Measurements from ENCODE around the gene SLC2A1. TPM values are rescaled to one million over a fixed set of nuclear protein-coding genes. Genes with fewer than 3 reads are reported as not detected.

Gene SLC2A1
- total RNA-seq, 5 donors from 2014 or later (not counting 1 experiment from before 2014, with no cell fraction given), result 72.0 to 91.7 (median 83.9) TPM

- WGBS (ENCODE audit: insufficient coverage), result 31% methylated on average over 6 of the region's 7 CpGs
- Histone ChIP-seq H3K36me3 (ENCODE audit: control insufficient read depth in 2 of 2, extremely low read depth in 1 of 2, insufficient read depth in 1 of 2, low read length in 1 of 2) (peaks cover 8 to 54% of the 10 kb centered on the region in 2 donors), H3K4me3 (ENCODE audit: control insufficient read depth in 1 of 2, extremely low read depth in 1 of 2, low read length in 1 of 2) (no peak overlapping the region), H3K9me3 (no peaks in the 10 kb centered on the region), H3K27ac (ENCODE audit: low read length) (peak overlapping the region; percentile 83), H3K27me3 (replicated peaks in 1 of 2; ENCODE audit: control insufficient read depth in 2 of 2, extremely low read depth in 1 of 2, insufficient read depth in 2 of 2, low read length in 1 of 2) (no peaks in the 10 kb centered on the region), H3K4me1 (ENCODE audit: control insufficient read depth in 1 of 2, extremely low read depth in 1 of 2, insufficient read depth in 2 of 2, low read length in 2 of 2) (peaks cover 33 to 99% of the 10 kb centered on the region in 2 experiments)
- peak overlapping the region; percentile 94 to 97 for H3K27ac Mint-ChIP-seq
- POLR2A ChIA-PET, result interaction anchor here (0.6 to 1.3 kb wide), 3 partner anchors 7 to 116 kb away, joined by 3 to 11 read pairs (median 3); no protein-coding TSS in a partner anchor
- CTCF ChIA-PET, result interaction anchor here in 1 of 2 donors (0.9 to 1.8 kb wide), 3 partner anchors 14 to 137 kb away, joined by 3 to 8 read pairs (median 4); no protein-coding TSS in a partner anchor
- H3K9me3 Mint-ChIP-seq, result no peaks in the 10 kb centered on the region
- H3K36me3 Mint-ChIP-seq, result peaks cover 48% of the 10 kb centered on the region
- no peaks in the 10 kb centered on the region for H3K27me3 Mint-ChIP-seq
- DNase-seq (peak in 9 of 35 experiments; percentile 21 to 65 (median 37)), ATAC-seq (replicated peaks in 1 of 4) (peak in 1 of 4 experiments; percentile 28)
- peaks cover 97 to 100% (median 98%) of the 10 kb centered on the region in 3 donors for H3K4me1 Mint-ChIP-seq
- peak overlapping the region; percentile 13 to 85 (median 14) for H3K4me3 Mint-ChIP-seq
These were observed 22.2 kb downstream of the SLC2A1 start for GRCh38 chr1:42936309-42937078.

- H3K4me1 ChIP-seq (ENCODE audit: control insufficient read depth in 1 of 2, extremely low read depth in 1 of 2, insufficient read depth in 2 of 2, low read length in 2 of 2), result peaks cover 37 to 99% of the 10 kb centered on the region in 2 experiments
- no peaks in the 10 kb centered on the region for H3K9me3 ChIP-seq
- no peak overlapping the region for H3K4me3 ChIP-seq (ENCODE audit: control insufficient read depth in 1 of 2, extremely low read depth in 1 of 2, low read length in 1 of 2)
- H3K27me3 ChIP-seq (replicated peaks in 1 of 2; ENCODE audit: control insufficient read depth in 2 of 2, extremely low read depth in 1 of 2, insufficient read depth in 2 of 2, low read length in 1 of 2), result no peaks in the 10 kb centered on the region
- H3K27ac ChIP-seq (ENCODE audit: low read length), result peak overlapping the region; percentile 83
- WGBS (ENCODE audit: insufficient coverage), result no CpG with 5 or more reads among the region's 5 CpGs
- H3K4me3 Mint-ChIP-seq, result peak overlapping the region in 1 of 3 donors; percentile 85
- no peaks in the 10 kb centered on the region for H3K9me3 Mint-ChIP-seq
- ChIA-PET CTCF (interaction anchor here in 1 of 2 donors (0.9 to 1.8 kb wide), 2 partner anchors 13 to 138 kb away, joined by 3 to 8 read pairs; no protein-coding TSS in a partner anchor), POLR2A (interaction anchor here in 1 of 2 donors (0.6 to 1.3 kb wide), 2 partner anchors 8 to 197 kb away, joined by 3 read pairs; no protein-coding TSS in a partner anchor)
- DNase-seq (no peak), ATAC-seq (replicated peaks in 1 of 4) (no peak)
- no peaks in the 10 kb centered on the region for H3K27me3 Mint-ChIP-seq
- H3K36me3 Mint-ChIP-seq, result peaks cover 46% of the 10 kb centered on the region
- H3K4me1 Mint-ChIP-seq, result peaks cover 97 to 100% (median 98%) of the 10 kb centered on the region in 3 donors
- peaks cover 8 to 49% of the 10 kb centered on the region in 2 donors for H3K36me3 ChIP-seq (ENCODE audit: control insufficient read depth in 2 of 2, extremely low read depth in 1 of 2, insufficient read depth in 1 of 2, low read length in 1 of 2)
- peak overlapping the region; percentile 94 to 97 for H3K27ac Mint-ChIP-seq
These were observed 22.7 kb downstream of the SLC2A1 start for GRCh38 chr1:42935971-42936308.

GRCh38 chr1:42935313-42935895, 23.3 kb downstream of the SLC2A1 start:
- H3K4me1 ChIP-seq (ENCODE audit: control insufficient read depth in 1 of 2, extremely low read depth in 1 of 2, insufficient read depth in 2 of 2, low read length in 2 of 2), result peaks cover 41 to 99% of the 10 kb centered on the region in 2 experiments
- ATAC-seq (replicated peaks in 1 of 4) (no peak), DNase-seq (peak in 4 of 35 experiments; percentile 30 to 50 (median 44))
- no peaks in the 10 kb centered on the region for H3K27me3 Mint-ChIP-seq
- peaks cover 8 to 49% of the 10 kb centered on the region in 2 donors for H3K36me3 ChIP-seq (ENCODE audit: control insufficient read depth in 2 of 2, extremely low read depth in 1 of 2, insufficient read depth in 1 of 2, low read length in 1 of 2)
- H3K9me3 Mint-ChIP-seq, result no peaks in the 10 kb centered on the region
- no peak overlapping the region for H3K4me3 ChIP-seq (ENCODE audit: control insufficient read depth in 1 of 2, extremely low read depth in 1 of 2, low read length in 1 of 2)
- H3K27me3 ChIP-seq (replicated peaks in 1 of 2; ENCODE audit: control insufficient read depth in 2 of 2, extremely low read depth in 1 of 2, insufficient read depth in 2 of 2, low read length in 1 of 2), result no peaks in the 10 kb centered on the region
- H3K4me3 Mint-ChIP-seq, result peak overlapping the region in 1 of 3 donors; percentile 85
- peaks cover 98 to 99% (median 99%) of the 10 kb centered on the region in 3 donors for H3K4me1 Mint-ChIP-seq
- 90% methylated on average over 2 of the region's 8 CpGs for WGBS (ENCODE audit: insufficient coverage)
- no peaks in the 10 kb centered on the region for H3K9me3 ChIP-seq
- ChIA-PET POLR2A (interaction anchor here in 1 of 2 donors (0.6 to 1.3 kb wide), 2 partner anchors 9 to 196 kb away, joined by 3 read pairs; no protein-coding TSS in a partner anchor), CTCF (interaction anchor here in 1 of 2 donors (0.9 to 1.8 kb wide), 2 partner anchors 13 to 138 kb away, joined by 3 to 8 read pairs; no protein-coding TSS in a partner anchor)
- peak overlapping the region; percentile 83 for H3K27ac ChIP-seq (ENCODE audit: low read length)
- peaks cover 43% of the 10 kb centered on the region for H3K36me3 Mint-ChIP-seq
- H3K27ac Mint-ChIP-seq, result peak overlapping the region; percentile 94 to 97

GRCh38 chr1:42934541-42935312, 23.9 kb downstream of the SLC2A1 start:
- 82% methylated on average over 10 of the region's 20 CpGs for WGBS (ENCODE audit: insufficient coverage)
- ChIA-PET CTCF (interaction anchor here in 1 of 2 donors (0.6 to 1.8 kb wide), 3 partner anchors 12 to 139 kb away, joined by 3 to 8 read pairs (median 3); no protein-coding TSS in a partner anchor), POLR2A (interaction anchor here in 1 of 2 donors (1.3 kb wide), 1 partner anchor 9 kb away, joined by 3 read pairs; no protein-coding TSS in a partner anchor)
- H3K9me3 ChIP-seq, result no peaks in the 10 kb centered on the region
- Mint-ChIP-seq H3K27me3 (no peaks in the 10 kb centered on the region), H3K27ac (peak overlapping the region; percentile 94 to 97), H3K4me3 (peak overlapping the region in 2 of 3 donors; percentile 28 to 85), H3K36me3 (peaks cover 41% of the 10 kb centered on the region), H3K4me1 (peaks cover 92 to 97% (median 97%) of the 10 kb centered on the region in 3 donors), H3K9me3 (no peaks in the 10 kb centered on the region)
- no peaks in the 10 kb centered on the region for H3K27me3 ChIP-seq (replicated peaks in 1 of 2; ENCODE audit: control insufficient read depth in 2 of 2, extremely low read depth in 1 of 2, insufficient read depth in 2 of 2, low read length in 1 of 2)
- H3K4me1 ChIP-seq (ENCODE audit: control insufficient read depth in 1 of 2, extremely low read depth in 1 of 2, insufficient read depth in 2 of 2, low read length in 2 of 2), result peaks cover 41 to 100% of the 10 kb centered on the region in 2 experiments
- no peak for ATAC-seq (replicated peaks in 1 of 4)
- H3K27ac ChIP-seq (ENCODE audit: low read length), result peak overlapping the region; percentile 83
- DNase-seq, result peak in 1 of 35 experiments; percentile 2
- H3K4me3 ChIP-seq (ENCODE audit: control insufficient read depth in 1 of 2, extremely low read depth in 1 of 2, low read length in 1 of 2), result no peak overlapping the region
- peaks cover 12 to 52% of the 10 kb centered on the region in 2 donors for H3K36me3 ChIP-seq (ENCODE audit: control insufficient read depth in 2 of 2, extremely low read depth in 1 of 2, insufficient read depth in 1 of 2, low read length in 1 of 2)

- peak overlapping the region; percentile 83 for H3K27ac ChIP-seq (ENCODE audit: low read length)
- ChIA-PET POLR2A (no interaction called here), CTCF (interaction anchor here in 1 of 2 donors (0.6 to 1.1 kb wide), 2 partner anchors 55 to 140 kb away, joined by 3 read pairs; no protein-coding TSS in a partner anchor)
- Mint-ChIP-seq H3K9me3 (no peaks in the 10 kb centered on the region), H3K4me1 (peaks cover 83 to 96% (median 93%) of the 10 kb centered on the region in 3 donors), H3K27me3 (no peaks in the 10 kb centered on the region), H3K4me3 (peak overlapping the region in 2 of 3 donors; percentile 28 to 85), H3K36me3 (peaks cover 43% of the 10 kb centered on the region), H3K27ac (peak overlapping the region; percentile 94 to 97)
- no peaks in the 10 kb centered on the region for H3K27me3 ChIP-seq (replicated peaks in 1 of 2; ENCODE audit: control insufficient read depth in 2 of 2, extremely low read depth in 1 of 2, insufficient read depth in 2 of 2, low read length in 1 of 2)
- peak in 1 of 35 experiments; percentile 9 for DNase-seq
- peaks cover 17 to 55% of the 10 kb centered on the region in 2 donors for H3K36me3 ChIP-seq (ENCODE audit: control insufficient read depth in 2 of 2, extremely low read depth in 1 of 2, insufficient read depth in 1 of 2, low read length in 1 of 2)
- H3K4me1 ChIP-seq (ENCODE audit: control insufficient read depth in 1 of 2, extremely low read depth in 1 of 2, insufficient read depth in 2 of 2, low read length in 2 of 2), result peaks cover 40 to 98% of the 10 kb centered on the region in 2 experiments
- no peak for ATAC-seq (replicated peaks in 1 of 4)
- no peak overlapping the region for H3K4me3 ChIP-seq (ENCODE audit: control insufficient read depth in 1 of 2, extremely low read depth in 1 of 2, low read length in 1 of 2)
- 80% methylated on average over 5 of the region's 9 CpGs for WGBS (ENCODE audit: insufficient coverage)
- no peaks in the 10 kb centered on the region for H3K9me3 ChIP-seq
These were observed 24.8 kb downstream of the SLC2A1 start for GRCh38 chr1:42933610-42934491.

Measured in T-cell (primary cell).